GM13976 (cell line): ENCODE results near the gene RANBP17.
"Not testable (repeated sequence)": the region's sequence is repeated elsewhere in the genome, so short reads cannot be mapped to it uniquely, and the experiment has no call there.

ENCODE experiments used
- DNase-seq: peaks from one replicate; pipeline ENCODE4 v3.0.0; 2012; ENCODE audit warnings: low spot score
- CTCF ChIP-seq: IDR thresholded peaks from 2 replicates; pipeline ENCODE4 v1.5.1; 2012; ENCODE audit warnings: borderline replicate concordance, mild to moderate bottlenecking; ENCODE audit not compliant: insufficient read depth; ENCODE audit errors: extremely low read depth, missing control alignments, control extremely low read depth
- in situ Hi-C: fragments of 300-500 bp; cut with MboI; formaldehyde crosslinking; loops from one replicate; pipeline ENCODE4 v1.12.0; 2022; ENCODE audit warnings: low sequenced_read_pairs, mixed read lengths, inconsistent platforms; ENCODE audit not compliant: unreplicated experiment

Gene RANBP17

GRCh38 chr5:171032435-171032973 lies 170.7 kb downstream of the RANBP17 start:
- in situ Hi-C loops: no loop called here
- DNase-seq: no peak
- no peak for TF ChIP-seq CTCF

- in situ Hi-C loops, DNase-seq: not testable (repeated sequence)
Observed at GRCh38 chr5:171041893-171042292, 180.1 kb downstream of the RANBP17 start.

GRCh38 chr5:171050916-171051315 lies 189.1 kb downstream of the RANBP17 start:
- in situ Hi-C loops: no loop called here
- no peak for DNase-seq
- no peak for TF ChIP-seq CTCF

GRCh38 chr5:171055875-171056454 lies 194.1 kb downstream of the RANBP17 start:
- no peak for TF ChIP-seq CTCF
- in situ Hi-C loops: no loop called here
- no peak for DNase-seq

GRCh38 chr5:171067540-171068130 lies 205.8 kb downstream of the RANBP17 start:
- TF ChIP-seq CTCF: no peak
- DNase-seq: no peak
- in situ Hi-C loops: no loop called here

- DNase-seq: no peak
- in situ Hi-C loops: no loop called here
- TF ChIP-seq CTCF: no peak
Observed at GRCh38 chr5:171074747-171075146, 212.9 kb downstream of the RANBP17 start.

GRCh38 chr5:171080186-171080938 lies 218.5 kb downstream of the RANBP17 start:
- DNase-seq: no peak
- in situ Hi-C loops: no loop called here
- TF ChIP-seq CTCF: no peak
